ENCODE measurements around the gene ZSWIM5.
A peak's percentile ranks its signal among the peaks of the same experiment; 100 is the strongest.
"Not testable (repeated sequence)": the region's sequence is repeated elsewhere in the genome, so short reads cannot be mapped to it uniquely, and the experiment has no call there.

ZSWIM5 gene

DNA sequence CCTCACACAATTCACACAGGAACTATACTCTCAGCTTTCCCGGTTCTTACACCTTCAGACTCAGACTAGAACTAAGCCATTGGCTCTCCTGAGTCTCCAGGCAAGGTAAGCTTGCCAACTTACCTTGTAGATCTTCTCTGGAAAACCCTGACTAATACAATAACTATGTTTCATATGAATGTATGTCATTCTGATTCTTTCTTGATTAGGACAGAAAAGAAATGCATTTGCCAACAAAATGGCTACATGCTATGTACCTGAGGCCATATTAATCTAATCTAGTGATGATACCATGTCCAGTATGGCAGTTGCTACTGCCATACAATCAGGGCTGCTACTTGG, 9.8 kb upstream of the ZSWIM5 start:
- H3K4me3 ChIP-seq (ENCODE audit: low read length) = no peak overlapping the region

DNA sequence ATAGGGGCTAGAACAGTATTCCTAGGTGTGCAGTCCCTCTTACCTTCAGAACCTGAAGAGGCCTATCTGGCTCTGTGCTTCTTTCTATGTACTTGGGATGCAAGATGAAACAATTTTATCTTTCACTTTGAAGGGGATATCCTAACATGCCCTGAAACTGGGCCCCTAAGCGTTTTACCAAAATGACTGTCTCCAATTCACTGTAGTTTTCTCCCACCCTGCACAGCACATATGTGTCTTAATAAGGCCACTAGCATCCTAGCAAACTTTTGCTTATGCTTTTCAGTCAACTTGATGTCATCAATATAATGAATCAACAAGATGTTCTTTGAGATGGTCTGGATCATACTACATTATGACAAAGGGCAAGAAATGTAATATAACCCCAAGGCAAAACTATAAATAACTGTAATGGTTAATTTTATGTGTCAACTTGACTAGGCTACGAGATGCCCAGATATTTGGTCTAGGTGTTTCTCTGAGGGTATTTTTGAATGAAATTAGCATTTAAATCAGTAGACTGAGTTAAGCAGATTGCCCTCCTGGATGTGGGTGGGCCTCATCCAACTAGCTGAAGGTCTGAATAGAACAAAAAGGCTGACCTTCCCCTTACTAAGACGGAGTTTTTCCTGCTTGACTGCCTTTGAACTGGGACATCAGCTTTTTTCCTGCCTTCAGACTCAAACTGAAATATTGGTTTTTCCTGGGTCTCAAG, 9.2 kb upstream of the ZSWIM5 start:
- H3K4me3 ChIP-seq (ENCODE audit: low read length) = no peak overlapping the region
- TF ChIP-seq ZNF274 (IDR thresholded peaks at IDR 0.05; ENCODE audit: low read depth, low read length) = no peak

More for the DNA sequence above, 9.8 kb upstream of the ZSWIM5 start:
- no peak for TF ChIP-seq ZNF274 (IDR thresholded peaks at IDR 0.05; ENCODE audit: low read depth, low read length)

DNA sequence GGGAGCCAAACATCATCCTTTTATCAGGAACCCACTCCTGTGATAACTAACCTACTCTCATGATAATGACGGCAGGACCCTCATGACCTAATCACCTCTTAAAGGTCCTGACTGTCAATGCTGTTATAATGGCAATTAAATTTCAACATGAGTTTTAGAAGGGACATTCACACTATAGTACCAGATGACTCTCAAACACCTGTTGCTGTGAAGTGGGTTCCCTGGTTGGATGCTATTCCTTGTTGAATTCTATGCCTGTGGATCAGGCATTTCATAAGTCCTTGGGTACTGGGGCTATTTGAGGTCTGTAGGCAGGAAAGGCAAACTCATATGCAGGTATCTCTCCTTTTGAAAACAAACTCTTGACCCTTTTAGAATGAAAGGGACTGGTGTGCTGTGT, 7.5 kb upstream of the ZSWIM5 start:
- H3K4me3 ChIP-seq (ENCODE audit: low read length) = no peak overlapping the region
- no peak for TF ChIP-seq ZNF274 (IDR thresholded peaks at IDR 0.05; ENCODE audit: low read depth, low read length)

DNA sequence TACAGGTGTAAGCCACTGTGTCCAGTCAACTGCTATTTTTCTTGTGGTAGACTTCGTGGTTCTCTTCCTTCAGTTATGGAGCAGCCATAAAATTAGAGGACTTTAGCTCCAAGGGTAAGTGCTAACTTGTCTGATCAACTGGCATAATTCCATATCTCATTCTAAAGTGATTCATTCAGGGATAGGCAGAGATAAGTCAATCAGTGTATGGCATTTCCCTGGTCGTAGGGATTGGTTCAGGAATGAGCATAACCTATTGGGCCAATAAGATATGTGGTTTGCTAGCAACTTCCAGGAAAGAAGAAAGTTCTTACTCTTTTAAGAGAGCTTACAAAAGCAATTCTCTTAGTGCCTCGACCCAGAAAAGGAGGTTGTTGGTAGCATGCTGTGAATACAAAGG, 4.7 kb upstream of the ZSWIM5 start:
- no peak for TF ChIP-seq ZNF274 (IDR thresholded peaks at IDR 0.05; ENCODE audit: low read depth, low read length)
- H3K4me3 ChIP-seq (ENCODE audit: low read length) = no peak overlapping the region

DNA sequence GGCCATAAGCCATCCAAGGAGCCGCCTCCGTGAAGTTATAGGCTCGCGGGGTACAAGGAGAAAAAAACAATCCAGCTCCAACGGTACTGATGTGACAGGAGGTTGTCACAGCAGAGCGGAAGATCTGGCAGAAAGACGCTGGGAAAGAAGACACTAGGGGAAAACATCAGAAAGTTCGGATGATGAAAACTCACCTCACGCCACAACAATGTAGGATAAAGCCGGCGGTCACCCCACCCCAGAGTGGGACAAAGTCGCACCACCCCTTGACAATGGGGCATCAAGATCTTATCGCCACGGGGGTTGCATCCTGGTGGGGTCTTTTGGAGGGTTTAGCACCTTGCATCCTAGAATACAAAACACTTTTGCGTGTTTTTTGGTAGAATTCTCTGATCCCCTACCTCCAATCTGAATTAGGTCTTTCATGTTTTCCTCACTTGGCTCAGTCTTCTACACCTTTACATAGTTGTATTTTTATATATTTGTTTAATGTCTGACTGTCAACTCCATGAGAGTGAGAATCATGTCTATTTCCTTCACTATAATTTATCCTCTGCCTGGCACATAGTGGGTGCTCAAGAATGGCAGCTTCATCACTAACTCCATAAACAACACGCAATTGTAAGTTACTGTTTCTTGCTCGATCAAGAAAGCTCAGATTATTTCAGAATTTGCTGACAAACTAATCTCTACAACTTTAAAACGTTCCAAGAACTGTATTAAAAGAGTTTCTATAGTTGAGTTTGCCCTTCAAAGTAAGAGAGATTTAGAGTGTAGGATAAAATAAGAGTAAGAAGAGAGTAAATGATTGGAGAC, 611 bp upstream of the ZSWIM5 start:
- H3K4me3 ChIP-seq (ENCODE audit: low read length) = peak overlapping the region; percentile 85; the same call in 1 of the 2 replicates
- TF ChIP-seq ZNF274 (IDR thresholded peaks at IDR 0.05; ENCODE audit: low read depth, low read length) = no peak

DNA sequence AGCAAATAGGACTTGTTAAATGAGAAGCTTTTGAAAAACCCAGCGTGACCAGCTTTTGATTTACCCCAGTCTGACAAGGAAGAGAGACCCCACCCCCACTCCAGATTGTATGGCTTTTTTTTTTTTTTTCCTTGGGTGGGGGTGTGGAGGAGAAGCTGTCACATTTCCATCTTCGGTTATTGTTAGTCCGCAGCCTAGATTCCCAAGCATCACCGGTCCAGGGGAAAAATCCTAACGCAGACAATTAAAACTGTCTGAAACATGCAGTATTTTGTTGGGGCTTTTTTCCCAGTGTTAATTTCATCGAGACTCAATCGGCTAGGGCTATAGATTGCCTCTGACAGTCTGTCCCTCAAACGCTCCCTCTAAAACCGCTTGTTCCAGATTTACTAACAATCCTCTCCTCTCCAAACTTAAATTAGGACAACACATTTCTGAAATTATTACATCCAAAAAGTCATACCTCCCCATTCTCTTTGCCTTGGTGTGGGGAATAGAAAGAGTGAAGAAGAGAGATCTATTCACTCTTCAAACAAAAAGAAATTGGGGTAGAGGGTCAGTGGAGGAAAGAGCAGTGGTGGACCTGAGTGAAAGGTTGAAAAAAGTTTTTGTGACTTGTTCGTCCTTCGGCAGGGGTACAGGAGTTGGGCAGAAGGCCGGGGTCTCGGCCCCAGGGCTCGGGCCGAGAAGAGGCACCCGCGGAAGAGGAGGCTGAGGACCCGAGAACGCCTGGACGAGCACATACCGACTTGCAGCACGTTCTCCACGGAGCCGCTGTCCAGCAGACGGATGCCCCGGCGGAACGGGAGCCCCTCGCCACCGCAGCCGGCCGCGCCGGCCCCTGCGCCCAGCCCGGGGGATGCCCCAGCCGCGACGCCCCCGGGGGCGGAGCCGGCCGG, 1.1 kb downstream of the ZSWIM5 start:
- peak overlapping the region; percentile 37; the same call in 1 of the 2 replicates for H3K4me3 ChIP-seq (ENCODE audit: low read length)
- TF ChIP-seq ZNF274 (IDR thresholded peaks at IDR 0.05; ENCODE audit: low read depth, low read length) = no peak

DNA sequence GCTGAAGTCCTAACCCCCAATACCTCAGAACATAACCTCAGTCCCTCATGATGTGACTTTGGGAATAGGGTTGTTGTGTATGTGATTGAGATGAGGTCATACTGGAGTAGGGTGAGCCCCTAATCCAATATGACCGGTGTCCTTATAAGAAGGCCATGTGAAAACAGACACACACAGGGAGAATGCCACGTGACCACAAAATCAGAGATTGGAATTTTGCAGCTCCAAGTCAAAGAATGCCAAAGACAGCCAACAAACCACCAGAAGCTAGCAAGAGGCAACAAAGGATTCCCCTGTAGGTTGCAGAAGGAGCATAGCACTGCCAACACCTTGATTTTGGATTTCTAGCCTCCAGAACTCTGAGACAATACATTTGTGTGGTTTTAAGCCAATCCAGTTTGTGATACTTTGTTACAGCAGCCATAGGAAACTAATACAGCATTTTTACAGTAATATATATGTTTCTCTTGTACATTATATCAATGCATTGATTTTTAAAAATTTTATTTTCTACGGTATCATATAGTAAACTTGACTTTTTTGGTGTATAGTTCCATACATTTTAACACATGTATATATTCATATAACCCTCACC, 5.4 kb downstream of the ZSWIM5 start:
- TF ChIP-seq ZNF274 (IDR thresholded peaks at IDR 0.05; ENCODE audit: low read depth, low read length) = no peak
- no peak overlapping the region for H3K4me3 ChIP-seq (ENCODE audit: low read length)

DNA sequence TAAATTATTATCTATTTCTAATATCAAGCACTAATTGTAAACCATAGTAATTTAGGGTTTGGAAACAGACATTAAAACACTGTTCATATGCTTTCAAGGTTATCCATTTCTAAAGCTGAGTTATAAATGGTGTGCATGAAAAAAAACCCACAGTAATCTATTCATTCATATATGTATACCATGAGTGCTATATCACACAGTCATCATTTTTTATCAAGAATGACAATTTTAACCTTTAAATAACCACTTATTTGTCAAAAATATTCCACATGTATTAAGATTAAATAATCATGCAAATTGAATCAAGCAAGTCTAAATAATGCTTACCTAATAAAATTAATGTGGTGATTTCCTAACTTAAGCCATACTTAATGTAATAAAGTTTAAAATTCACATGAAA, 6.0 kb downstream of the ZSWIM5 start:
- no peak for TF ChIP-seq ZNF274 (IDR thresholded peaks at IDR 0.05; ENCODE audit: low read depth, low read length)

DNA sequence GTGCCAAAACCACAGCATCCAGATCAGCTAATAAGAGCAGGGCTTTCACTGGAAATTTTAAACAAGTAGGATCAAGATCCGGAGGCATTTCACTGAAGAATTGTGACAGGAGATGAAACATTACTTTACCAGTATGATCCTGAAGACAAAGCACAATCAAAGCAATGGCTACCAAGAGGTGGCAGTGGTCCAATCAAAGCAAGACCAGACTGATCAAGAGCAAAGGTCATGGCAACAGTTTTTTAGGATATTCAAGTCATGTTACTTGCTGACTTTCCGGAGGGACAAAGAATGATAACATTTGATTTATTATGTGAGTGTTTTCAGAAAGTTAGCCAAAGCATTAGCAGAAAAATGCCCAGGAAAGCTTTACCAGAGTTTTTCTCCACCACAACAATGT, 8.2 kb downstream of the ZSWIM5 start:
- no peak for TF ChIP-seq ZNF274 (IDR thresholded peaks at IDR 0.05; ENCODE audit: low read depth, low read length)
- no peak overlapping the region for H3K4me3 ChIP-seq (ENCODE audit: low read length)

More for the DNA sequence above, 6.0 kb downstream of the ZSWIM5 start:
- no peak overlapping the region for H3K4me3 ChIP-seq (ENCODE audit: low read length)

DNA sequence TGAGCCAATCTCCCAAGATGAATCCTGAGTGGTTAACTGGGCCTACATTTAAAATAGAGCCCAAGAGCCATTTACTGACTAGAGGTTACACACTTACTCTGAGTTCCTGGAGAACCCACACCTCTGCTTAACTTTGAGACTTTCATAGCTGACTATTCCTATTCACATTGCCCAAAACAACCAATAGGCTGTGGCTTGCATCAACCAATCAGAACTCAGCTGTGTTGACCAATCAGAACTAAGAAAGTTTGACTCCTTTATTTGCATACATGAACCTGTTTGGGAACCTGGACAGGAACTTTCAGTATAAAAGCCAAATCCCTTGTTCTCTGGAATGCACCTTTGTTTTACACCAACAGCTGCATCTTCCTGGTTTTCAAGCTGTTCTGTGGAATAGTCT, 9.5 kb downstream of the ZSWIM5 start:
- no peak for TF ChIP-seq ZNF274 (IDR thresholded peaks at IDR 0.05; ENCODE audit: low read depth, low read length)
- H3K4me3 ChIP-seq (ENCODE audit: low read length) = no peak overlapping the region

DNA sequence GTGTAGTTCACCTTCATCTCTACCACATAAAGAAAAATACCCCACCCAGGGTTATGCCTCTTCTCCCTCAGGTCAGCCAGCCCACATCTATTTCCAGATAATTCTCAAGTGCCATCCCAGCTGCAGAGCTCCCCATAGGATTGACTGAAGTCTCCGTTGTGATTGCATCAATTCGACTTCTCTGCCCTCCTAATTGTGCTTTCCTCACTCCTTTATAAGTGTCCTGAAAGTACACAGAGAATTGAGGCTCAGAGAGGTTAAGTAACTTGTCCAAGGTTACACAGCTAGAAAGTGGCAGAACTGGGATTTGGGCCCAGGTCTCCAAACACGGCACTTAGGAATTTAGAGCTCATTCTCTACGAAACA, 15.0 kb downstream of the ZSWIM5 start:
- no peak for TF ChIP-seq ZNF274 (IDR thresholded peaks at IDR 0.05; ENCODE audit: low read depth, low read length)
- no peak overlapping the region for H3K4me3 ChIP-seq (ENCODE audit: low read length)

DNA sequence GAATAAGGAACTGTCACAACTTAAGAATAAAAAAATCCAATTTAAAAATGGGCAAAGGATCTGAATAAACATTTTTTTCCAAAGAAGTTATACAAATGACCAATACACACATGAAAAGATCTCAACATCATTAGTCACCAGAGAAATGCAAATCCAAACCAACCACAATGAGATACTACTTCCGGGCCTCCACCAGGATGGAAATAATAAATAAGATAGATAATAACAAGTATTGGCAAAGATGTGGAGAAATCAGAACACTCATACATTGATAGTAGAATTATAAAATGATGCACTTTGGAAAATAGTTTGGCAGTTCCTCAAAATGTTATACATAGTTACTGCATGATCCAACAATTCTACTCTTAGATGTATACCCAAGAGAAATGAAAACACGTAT, 18.7 kb downstream of the ZSWIM5 start:
- H3K4me3 ChIP-seq (ENCODE audit: low read length) = no peak overlapping the region
- TF ChIP-seq ZNF274 (IDR thresholded peaks at IDR 0.05; ENCODE audit: low read depth, low read length) = no peak

DNA sequence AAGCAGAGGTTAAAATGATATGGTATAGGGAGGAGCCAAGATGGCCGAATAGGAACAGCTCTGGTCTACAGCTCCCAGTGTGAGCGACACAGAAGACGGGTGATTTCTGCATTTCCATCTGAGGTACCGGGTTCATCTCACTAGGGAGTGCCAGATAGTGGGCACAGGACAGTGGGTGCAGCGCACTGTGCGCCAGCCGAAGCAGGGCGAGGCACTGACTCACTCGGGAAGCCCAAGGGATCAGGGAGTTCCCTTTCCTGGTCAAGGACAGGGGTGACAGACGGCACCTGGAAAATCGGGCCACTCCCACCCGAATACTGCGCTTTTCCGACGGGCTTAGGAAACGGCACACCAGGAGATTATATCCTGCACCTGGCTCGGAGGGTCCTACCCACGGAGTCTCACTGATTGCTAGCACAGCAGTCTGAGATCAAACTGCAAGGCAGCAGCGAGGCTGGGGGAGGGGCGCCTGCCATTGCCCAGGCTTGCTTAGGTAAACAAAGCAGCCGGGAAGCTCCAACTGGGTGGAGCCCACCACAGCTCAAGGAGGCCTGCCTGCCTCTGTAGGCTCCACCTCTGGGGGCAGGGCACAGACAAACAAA, 26.4 kb downstream of the ZSWIM5 start:
- H3K4me3 ChIP-seq (ENCODE audit: low read length) = not testable (repeated sequence)

DNA sequence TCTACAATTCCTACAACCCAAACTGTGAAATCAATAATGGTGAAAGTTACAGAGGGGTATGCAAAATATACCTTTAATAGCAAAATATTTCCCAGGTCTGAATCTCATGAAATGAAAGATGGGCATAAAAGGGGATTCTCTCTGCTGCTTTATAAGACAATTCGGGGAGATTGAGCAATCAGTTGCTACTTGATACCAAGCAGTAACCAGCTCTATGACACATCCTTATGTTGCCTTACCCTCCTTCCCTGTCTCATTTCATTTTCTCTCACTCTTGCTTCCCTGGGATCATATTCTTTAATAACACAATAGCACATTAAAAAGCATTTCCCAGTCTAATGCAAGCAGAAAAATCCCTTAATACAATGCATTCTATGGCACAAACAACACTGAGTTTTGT, 29.0 kb downstream of the ZSWIM5 start:
- no peak for TF ChIP-seq ZNF274 (IDR thresholded peaks at IDR 0.05; ENCODE audit: low read depth, low read length)
- H3K4me3 ChIP-seq (ENCODE audit: low read length) = no peak overlapping the region

Data from GM08714 (cell line).